Lung (tissue), 12 donors: ENCODE measurements around the gene ZNF761. TPM values are rescaled to one million over a fixed set of nuclear protein-coding genes. Genes with fewer than 3 reads are reported as not detected.
"Not testable (repeated sequence)": the region's sequence is repeated elsewhere in the genome, so short reads cannot be mapped to it uniquely, and the experiment has no call there.

Experiments
- ATAC-seq: fragments of 200-7000 bp; cut with Tn5 transposase; one replicate; pipeline ENCODE4 v1.9.1; 2020; ENCODE audit warnings: moderate number of reproducible peaks; ENCODE audit not compliant: insufficient read depth, low FRiP score
- DNase-seq, 3 donors: peaks; one replicate each; pipeline ENCODE4 v3.0.0-alpha.2; 2013 to 2017
- H3K27ac ChIP-seq, 2 donors: one replicate each; pipeline ENCODE4 v1.5.1; 2013; ENCODE audit warnings: mild to moderate bottlenecking in 2 of 2, moderate library complexity in 2 of 2, control low read depth in 1 of 2, inconsistent platforms in 1 of 2, low read depth in 1 of 2, low read length in 1 of 2
- H3K27me3 ChIP-seq, 3 donors: one replicate each; pipeline ENCODE4 v1.5.1; 2013; ENCODE audit warnings: low read length in 2 of 3; ENCODE audit not compliant: control insufficient read depth in 3 of 3, insufficient read depth in 3 of 3
- H3K36me3 ChIP-seq, 4 donors: one replicate each; pipeline ENCODE4 v1.5.1; 2013; ENCODE audit warnings: low read length in 4 of 4, mild to moderate bottlenecking in 1 of 4, moderate library complexity in 1 of 4; ENCODE audit not compliant: control insufficient read depth in 4 of 4, insufficient read depth in 4 of 4
- H3K4me1 ChIP-seq, 5 donors: one replicate each; pipeline ENCODE4 v1.5.1; 2013; ENCODE audit warnings: low read length in 5 of 5, mild to moderate bottlenecking in 2 of 5, moderate library complexity in 1 of 5; ENCODE audit not compliant: control insufficient read depth in 5 of 5, insufficient read depth in 5 of 5
- H3K4me3 ChIP-seq: one replicate; pipeline ENCODE4 v1.5.1; 2013; ENCODE audit warnings: mild to moderate bottlenecking, control low read depth, moderate library complexity
- H3K9ac ChIP-seq, 2 donors: one replicate each; pipeline ENCODE4 v1.5.1; 2013; ENCODE audit warnings: low read length in 2 of 2, control low read depth in 1 of 2; ENCODE audit not compliant: insufficient read depth in 1 of 2
- H3K9me3 ChIP-seq, 4 donors: one replicate each; pipeline ENCODE4 v1.5.1; 2013; ENCODE audit warnings: low read length in 3 of 4, mild to moderate bottlenecking in 1 of 4, moderate library complexity in 1 of 4; ENCODE audit not compliant: control insufficient read depth in 4 of 4, insufficient read depth in 3 of 4
- CTCF ChIP-seq: IDR thresholded peaks from 2 replicates; pipeline ENCODE4 v1.5.1; 2012; ENCODE audit warnings: mild to moderate bottlenecking; ENCODE audit errors: control extremely low read depth, extremely low read depth
- WGBS, 2 donors: extraction: QIAGEN DNeasy Blood & Tissue Kit; methylation state at CpG; one replicate each; pipeline ENCODE4 v1.1.7; 2013; 5-methylcytosine and 5-hydroxymethylcytosine counted together
- polyA plus RNA-seq, 2 donors: library from polyadenylated mRNA; stranded (reverse); fragments of 200-250 nt; gene quantifications; one replicate each; pipeline ENCODE4 v1.2.1, GENCODE V29; 2013
- total RNA-seq, 2 donors: library from RNA; depleted of rRNA in 1 of 2; stranded (reverse); fragments of >200 nt in 1 of 2; gene quantifications; one replicate each; pipeline ENCODE4 v1.2.1, GENCODE V29; 2014 to 2021
- donor health status: control.
- donor health status: control.
- donor health status: Bipolar disorder and iron deficiency.
- donor health status: healthy.
- donor health status: DM: yes; HTN: yes; CAD: no.

ZNF761 gene
- total and polyA plus RNA-seq, 4 donors = 6.4 to 11.4 (median 7.2) TPM

DNA sequence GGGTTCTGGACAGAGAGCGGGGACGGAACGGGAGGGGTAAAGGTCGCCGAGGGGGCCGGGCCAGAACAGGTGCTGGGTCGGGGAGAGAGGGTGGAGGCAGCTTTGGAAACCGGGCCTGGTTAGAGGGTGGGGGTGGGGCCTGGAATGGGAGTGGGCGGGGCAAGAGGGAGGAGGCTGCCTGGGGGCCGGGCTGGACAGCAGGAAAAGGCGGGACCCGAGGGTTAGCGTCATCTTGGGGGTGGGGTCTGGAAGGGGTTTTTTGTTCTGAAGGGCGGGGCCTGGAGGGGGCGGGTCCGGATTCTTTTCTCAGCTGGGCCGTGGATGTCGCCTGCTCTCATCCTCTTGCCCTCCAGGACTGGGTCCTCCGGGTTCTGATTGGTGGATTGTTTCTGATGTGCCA lies 31.5 kb downstream of the ZNF761 start:
- Histone ChIP-seq H3K36me3 (peaks cover 0 to 2% (median 0%) of the 10 kb centered on the region in 4 donors), H3K9ac (no peak overlapping the region), H3K4me3 (no peak overlapping the region), H3K27ac (no peak overlapping the region), H3K9me3 (peaks cover 0 to 11% (median 0%) of the 10 kb centered on the region in 4 donors), H3K27me3 (no peaks in the 10 kb centered on the region), H3K4me1 (peaks cover 0 to 5% (median 0%) of the 10 kb centered on the region in 5 donors)
- TF ChIP-seq CTCF = no peak
- DNase-seq = peak; percentile 26 to 42 (median 33)
- 16 to 21% methylated on average over 18 to 19 of the region's 19 CpGs for WGBS, 2 donors
- ATAC-seq = no peak

DNA sequence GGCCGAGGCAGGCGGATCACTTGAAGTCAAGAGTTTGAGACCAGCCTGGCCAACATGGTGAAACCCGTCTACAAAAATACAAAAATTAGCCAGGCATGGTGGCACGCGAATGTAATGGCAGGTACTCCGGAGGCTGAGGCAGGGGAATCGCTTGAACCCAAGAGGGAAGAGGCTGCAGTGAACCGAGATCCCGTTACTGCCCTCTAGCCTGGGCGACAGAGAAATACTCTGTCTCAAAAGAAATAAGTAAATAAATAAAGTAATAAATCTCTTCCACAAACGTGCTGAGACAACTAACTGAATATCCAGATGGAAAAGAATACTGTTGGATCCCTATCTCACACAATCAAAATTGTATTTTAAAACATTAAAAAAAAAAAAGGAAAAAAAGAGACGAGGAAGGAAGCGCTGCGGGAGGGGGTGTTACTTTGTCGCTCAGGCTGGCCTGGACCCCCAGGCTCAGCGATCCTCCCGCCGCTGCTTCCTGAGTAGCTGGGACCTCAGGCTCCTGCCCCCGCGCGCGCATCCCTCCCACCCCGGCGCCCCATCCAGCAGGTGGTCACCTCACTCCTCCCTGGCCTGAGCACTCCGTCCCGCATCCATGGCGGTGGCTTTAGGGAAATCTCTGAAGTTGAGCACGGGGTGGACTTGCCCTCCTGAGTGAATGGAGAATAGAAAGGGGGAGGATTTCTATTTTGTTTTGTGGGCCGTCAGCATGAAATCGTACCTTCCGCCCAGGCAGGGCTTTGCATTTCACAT lies 35.1 kb downstream of the ZNF761 start:
- WGBS, 2 donors = 9 to 10% methylated on average over 31 of the region's 31 CpGs
- Histone ChIP-seq H3K36me3 (no peaks in the 10 kb centered on the region), H3K4me1 (peaks cover 0 to 8% (median 0%) of the 10 kb centered on the region in 5 donors), H3K27ac (peak overlapping the region in 1 of 2 donors; percentile 40), H3K27me3 (no peaks in the 10 kb centered on the region), H3K4me3 (peak overlapping the region; percentile 48), H3K9me3 (peaks cover 0 to 7% (median 0%) of the 10 kb centered on the region in 4 donors), H3K9ac (no peak overlapping the region)
- ATAC-seq (peak; percentile 5), DNase-seq (peak in 2 of 3 donors; percentile 13 to 16)
- no peak for TF ChIP-seq CTCF

DNA sequence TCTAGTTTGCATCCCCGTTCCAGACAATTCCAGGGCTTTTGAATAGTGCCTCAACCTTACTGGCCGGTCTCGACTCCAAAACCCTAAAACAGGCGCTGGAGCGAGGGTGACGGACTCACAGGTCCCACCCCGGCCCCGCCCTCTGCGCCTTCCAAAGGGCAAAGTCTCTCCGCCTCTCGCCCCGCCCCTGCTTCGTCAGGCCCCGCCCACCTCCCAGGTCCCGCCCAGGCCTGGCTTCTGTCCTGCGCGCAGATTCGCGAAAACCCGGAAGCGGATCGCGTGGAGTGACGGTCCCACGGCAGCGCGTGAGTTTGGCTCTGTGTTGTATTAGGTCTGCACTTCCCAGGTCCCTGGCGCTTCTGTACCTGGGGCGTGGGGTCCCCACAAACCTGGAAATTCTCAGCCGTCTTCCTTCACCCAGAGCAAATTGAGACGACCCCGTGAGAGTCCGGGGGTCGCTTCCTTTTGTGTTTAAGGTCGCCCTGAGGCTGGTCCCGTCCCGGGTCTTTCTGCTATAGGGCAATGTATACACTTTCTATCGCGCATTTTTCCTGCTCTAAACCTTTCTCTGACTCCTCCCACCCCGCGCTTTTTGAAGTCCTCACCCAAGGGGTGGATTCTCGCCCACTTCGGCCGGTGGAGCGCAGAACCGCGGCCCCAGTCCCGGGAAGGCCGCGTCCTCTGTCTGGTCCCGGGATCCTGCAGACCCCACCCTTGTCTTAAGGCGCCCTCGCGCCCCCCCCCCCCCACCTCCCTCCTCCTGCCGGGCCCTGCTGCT lies 35.9 kb downstream of the ZNF761 start, which contains the start of gene ZNF813:
Gene ZNF813 (plus strand): TSS at position 249 of the 778 bp plus-strand sequence. CDS start 16,090 bp downstream, outside the sequence.
- ATAC-seq = peak; percentile 98
- Histone ChIP-seq H3K9ac (peak within 1 kb of the TSS in 1 of 2 donors; percentile 86), H3K4me1 (peaks cover 0 to 8% (median 0%) of the 10 kb centered on the region in 5 donors)

GRCh38 chr19:53468628-53469027 lies 36.8 kb downstream of the ZNF761 start:
- not testable (repeated sequence) for H3K4me1 ChIP-seq, H3K36me3 ChIP-seq, H3K27me3 ChIP-seq, H3K9me3 ChIP-seq, DNase-seq, ATAC-seq, H3K9ac ChIP-seq, H3K4me3 ChIP-seq, H3K27ac ChIP-seq
- WGBS, 2 donors = 30 to 39% methylated on average over 8 of the region's 8 CpGs

More for the DNA sequence above, 35.9 kb downstream of the ZNF761 start, which contains the start of gene ZNF813:
- H3K27ac ChIP-seq = peak within 1 kb of the TSS; percentile 78 to 93
- no peaks in the 10 kb centered on the region for H3K36me3 ChIP-seq
- no peaks in the 10 kb centered on the region for H3K27me3 ChIP-seq
- H3K4me3 ChIP-seq = peak within 1 kb of the TSS; percentile 82
- peak; percentile 92 to 93 (median 93) for DNase-seq
- WGBS, 2 donors = 0% methylated on average over 52 to 55 of the region's 55 CpGs
- peaks cover 0 to 2% (median 0%) of the 10 kb centered on the region in 4 donors for H3K9me3 ChIP-seq
- TF ChIP-seq CTCF = no peak
